ENCODE measurements around the gene LPCAT2. TPM values are rescaled to one million over a fixed set of nuclear protein-coding genes. Genes with fewer than 3 reads are reported as not detected.

LPCAT2 gene
- total RNA-seq, 4 donors from 2014 or later: 10.0 to 21.7 (median 16.9) TPM

DNA sequence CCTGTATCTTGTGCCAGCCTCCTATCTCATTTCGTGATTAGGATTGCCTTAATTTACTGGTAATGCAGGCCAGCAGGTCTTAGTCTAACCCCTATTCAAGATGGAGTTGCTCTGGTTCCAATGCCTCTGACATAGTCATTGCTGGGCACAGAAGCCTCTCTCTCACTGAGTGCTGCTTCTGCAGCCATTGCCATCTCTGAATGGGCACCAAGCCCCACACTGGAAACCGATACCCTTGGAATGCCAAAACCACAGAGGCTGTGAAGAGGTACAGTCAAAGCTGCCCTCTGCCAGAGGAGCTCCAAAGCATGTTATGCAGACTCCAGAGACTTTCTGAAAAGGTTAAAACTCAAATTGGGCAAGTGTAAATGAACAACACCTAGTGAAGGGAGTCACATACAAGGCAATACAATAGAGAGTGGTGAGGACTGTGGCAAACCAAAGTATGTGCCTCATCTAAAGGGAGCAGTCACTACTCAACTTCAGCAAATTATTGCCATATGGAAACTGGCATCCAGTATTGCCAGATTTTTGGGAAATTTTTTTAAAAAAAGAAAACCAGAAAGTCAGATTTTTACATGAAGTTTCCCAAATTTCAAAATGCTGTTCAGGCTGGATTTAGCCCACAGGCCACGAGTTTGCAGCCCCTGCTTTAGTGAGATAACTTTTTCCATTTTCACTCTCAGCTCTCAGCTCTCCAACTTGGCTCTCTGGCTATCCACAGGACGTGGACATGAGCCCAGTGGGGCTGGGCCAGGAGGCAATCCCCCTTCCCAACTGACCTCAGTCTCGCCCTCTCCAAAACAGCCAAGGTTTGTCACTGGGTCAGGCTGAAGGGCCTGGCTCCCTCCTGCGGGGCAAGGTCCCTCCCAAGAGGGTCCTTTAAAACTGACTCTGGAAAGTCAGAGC, 32.0 kb upstream of the LPCAT2 start:
- intact Hi-C loops (cut with DNase I): no loop called here
- no peaks in the 10 kb centered on the region for H3K9me3 ChIP-seq
- DNase-seq: no peak
- 69 to 77% methylated on average over 5 of the region's 6 CpGs for WGBS, 2 donors
- no peaks in the 10 kb centered on the region for H3K36me3 ChIP-seq
- peak overlapping the region in 3 of 4 donors; percentile 77 to 93 (median 83) for H3K27ac ChIP-seq
- H3K4me1 ChIP-seq: peaks cover 11 to 51% (median 15%) of the 10 kb centered on the region in 3 donors
- peaks cover 0 to 37% (median 0%) of the 10 kb centered on the region in 4 donors for H3K27me3 ChIP-seq
- no peak overlapping the region for H3K4me3 ChIP-seq
- no peak for TF ChIP-seq POLR2A (IDR thresholded peaks at IDR 0.05)
- TF ChIP-seq, protein P1, sequence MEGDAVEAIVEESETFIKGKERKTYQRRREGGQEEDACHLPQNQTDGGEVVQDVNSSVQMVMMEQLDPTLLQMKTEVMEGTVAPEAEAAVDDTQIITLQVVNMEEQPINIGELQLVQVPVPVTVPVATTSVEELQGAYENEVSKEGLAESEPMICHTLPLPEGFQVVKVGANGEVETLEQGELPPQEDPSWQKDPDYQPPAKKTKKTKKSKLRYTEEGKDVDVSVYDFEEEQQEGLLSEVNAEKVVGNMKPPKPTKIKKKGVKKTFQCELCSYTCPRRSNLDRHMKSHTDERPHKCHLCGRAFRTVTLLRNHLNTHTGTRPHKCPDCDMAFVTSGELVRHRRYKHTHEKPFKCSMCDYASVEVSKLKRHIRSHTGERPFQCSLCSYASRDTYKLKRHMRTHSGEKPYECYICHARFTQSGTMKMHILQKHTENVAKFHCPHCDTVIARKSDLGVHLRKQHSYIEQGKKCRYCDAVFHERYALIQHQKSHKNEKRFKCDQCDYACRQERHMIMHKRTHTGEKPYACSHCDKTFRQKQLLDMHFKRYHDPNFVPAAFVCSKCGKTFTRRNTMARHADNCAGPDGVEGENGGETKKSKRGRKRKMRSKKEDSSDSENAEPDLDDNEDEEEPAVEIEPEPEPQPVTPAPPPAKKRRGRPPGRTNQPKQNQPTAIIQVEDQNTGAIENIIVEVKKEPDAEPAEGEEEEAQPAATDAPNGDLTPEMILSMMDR (IDR thresholded peaks at IDR 0.05): no peak

DNA sequence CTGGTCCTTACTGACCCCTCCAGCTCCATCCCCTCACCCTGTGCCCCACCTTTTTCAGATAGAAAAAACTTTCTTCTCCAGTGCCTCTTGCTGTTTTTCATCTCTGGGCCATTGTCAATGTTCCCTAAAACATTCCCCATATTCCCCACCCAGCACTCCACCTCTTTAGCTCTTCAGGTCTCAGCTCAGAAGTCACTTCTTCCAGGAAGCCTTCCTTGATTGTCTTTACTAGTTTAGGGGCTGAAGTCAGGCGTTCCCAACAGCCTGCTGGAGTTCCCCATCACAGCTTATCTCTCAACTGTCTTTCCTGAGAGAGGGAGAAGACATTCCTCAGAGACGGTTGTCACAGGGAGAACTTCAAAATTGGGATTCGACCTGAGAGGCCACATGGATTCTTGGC, 31.1 kb upstream of the LPCAT2 start:
- Histone ChIP-seq H3K4me1 (peaks cover 11 to 51% (median 19%) of the 10 kb centered on the region in 3 donors), H3K27me3 (peaks cover 0 to 38% (median 0%) of the 10 kb centered on the region in 4 donors), H3K9me3 (no peaks in the 10 kb centered on the region), H3K36me3 (no peaks in the 10 kb centered on the region), H3K27ac (peak overlapping the region in 3 of 4 donors; percentile 77 to 93 (median 83)), H3K4me3 (no peak overlapping the region)
- intact Hi-C loops (cut with DNase I): no loop called here
- no peak for TF ChIP-seq POLR2A (IDR thresholded peaks at IDR 0.05)
- TF ChIP-seq, protein P1 (IDR thresholded peaks at IDR 0.05): no peak
- no peak for DNase-seq
- 86 to 100% methylated on average over 2 of the region's 3 CpGs for WGBS, 2 donors

DNA sequence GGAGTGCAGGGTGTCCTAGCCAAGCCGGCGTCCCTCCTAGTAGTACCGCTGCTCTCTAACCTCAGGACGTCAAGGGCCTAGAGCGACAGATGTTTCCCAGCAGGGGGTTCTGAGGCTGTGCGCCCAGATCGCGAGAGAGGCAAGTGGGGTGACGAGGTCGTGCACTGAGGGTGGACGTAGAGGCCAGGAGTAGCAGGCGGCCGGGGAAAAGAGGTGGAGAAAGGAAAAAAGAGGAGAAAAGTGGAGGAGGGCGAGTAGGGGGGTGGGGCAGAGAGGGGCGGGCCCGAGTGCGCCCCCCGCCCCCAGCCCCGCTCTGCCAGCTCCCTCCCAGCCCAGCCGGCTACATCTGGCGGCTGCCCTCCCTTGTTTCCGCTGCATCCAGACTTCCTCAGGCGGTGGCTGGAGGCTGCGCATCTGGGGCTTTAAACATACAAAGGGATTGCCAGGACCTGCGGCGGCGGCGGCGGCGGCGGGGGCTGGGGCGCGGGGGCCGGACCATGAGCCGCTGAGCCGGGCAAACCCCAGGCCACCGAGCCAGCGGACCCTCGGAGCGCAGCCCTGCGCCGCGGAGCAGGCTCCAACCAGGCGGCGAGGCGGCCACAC, 29.9 kb upstream of the LPCAT2 start, which contains the start of gene MMP2:
Gene MMP2, plus strand, starts transcription at position 372 of the 603 bp plus-strand sequence. CDS start 282 bp downstream, outside the sequence.
- Histone ChIP-seq H3K27ac (peak within 1 kb of the TSS; percentile 58 to 93 (median 80)), H3K4me3 (peak within 1 kb of the TSS; percentile 35 to 77 (median 51)), H3K4me1 (peaks cover 11 to 62% (median 19%) of the 10 kb centered on the region in 3 donors), H3K36me3 (no peaks in the 10 kb centered on the region), H3K9me3 (no peaks in the 10 kb centered on the region), H3K27me3 (peaks cover 0 to 40% (median 0%) of the 10 kb centered on the region in 4 donors)
- DNase-seq: no peak
- WGBS, 2 donors: 5 to 22% methylated on average over 19 to 21 of the region's 46 CpGs
- TF ChIP-seq POLR2A (IDR thresholded peaks at IDR 0.05): peak in 2 of 4 donors; percentile 35 to 38
- TF ChIP-seq, protein P1 (IDR thresholded peaks at IDR 0.05): no peak
- intact Hi-C loops (cut with DNase I): no loop called here

DNA sequence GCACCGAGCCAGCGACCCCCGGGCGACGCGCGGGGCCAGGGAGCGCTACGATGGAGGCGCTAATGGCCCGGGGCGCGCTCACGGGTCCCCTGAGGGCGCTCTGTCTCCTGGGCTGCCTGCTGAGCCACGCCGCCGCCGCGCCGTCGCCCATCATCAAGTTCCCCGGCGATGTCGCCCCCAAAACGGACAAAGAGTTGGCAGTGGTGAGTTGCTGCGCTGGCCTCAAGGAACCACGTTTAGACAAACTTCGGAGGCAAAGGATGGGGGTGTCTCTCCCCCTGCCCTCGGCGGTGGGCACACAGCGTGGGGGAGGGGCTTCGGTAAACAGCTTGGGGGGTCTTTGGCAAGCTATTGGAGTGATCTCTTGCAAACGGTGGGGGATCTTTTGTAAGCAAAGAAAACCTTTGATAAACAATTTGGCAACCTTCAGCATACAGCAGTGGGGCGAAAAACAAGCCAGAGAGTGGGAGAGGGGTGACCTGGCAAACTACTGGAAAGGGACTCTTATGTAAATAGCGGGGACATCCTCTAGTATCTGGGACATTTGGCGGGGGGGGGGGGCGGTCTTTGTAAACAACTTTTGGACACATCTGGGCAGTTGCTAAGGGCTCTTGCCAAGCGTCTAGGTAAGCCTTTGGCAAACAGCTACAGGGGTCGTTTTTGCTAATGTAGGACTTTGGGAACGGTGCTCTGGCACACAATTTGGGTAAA, 29.3 kb upstream of the LPCAT2 start:
- whole genome bisulfite sequencing, 2 donors: 1 to 2% methylated on average over 8 to 27 of the region's 41 CpGs

More for the DNA sequence above, 29.3 kb upstream of the LPCAT2 start:
- H3K4me3 ChIP-seq: peak overlapping the region; percentile 35 to 77 (median 51)
- H3K36me3 ChIP-seq: no peaks in the 10 kb centered on the region
- no peak for DNase-seq
- peaks cover 11 to 68% (median 19%) of the 10 kb centered on the region in 3 donors for H3K4me1 ChIP-seq
- H3K27ac ChIP-seq: peak overlapping the region; percentile 58 to 93 (median 80)
- H3K27me3 ChIP-seq: peaks cover 0 to 40% (median 0%) of the 10 kb centered on the region in 4 donors
- TF ChIP-seq POLR2A (IDR thresholded peaks at IDR 0.05): no peak
- TF ChIP-seq, protein P1 (IDR thresholded peaks at IDR 0.05): no peak
- intact Hi-C loops (cut with DNase I): no loop called here
- H3K9me3 ChIP-seq: no peaks in the 10 kb centered on the region

Measured in esophagus squamous epithelium (tissue), 5 donors.